Large intestine (tissue), 3 donors: ENCODE results near the gene GARIN5B. TPM values are rescaled to one million over a fixed set of nuclear protein-coding genes. Genes with fewer than 3 reads are reported as not detected.

ENCODE experiments used
- DNase-seq, 2 donors: peaks; one replicate each; pipeline versions ENCODE4 v3.0.0 to v3.0.0-alpha.2; 2013
- H3K27ac ChIP-seq: one replicate; pipeline ENCODE4 v1.5.1; 2013; ENCODE audit warnings: low read length
- H3K27me3 ChIP-seq: 2 replicates; pipeline ENCODE4 v1.6.1; 2013; ENCODE audit warnings: low read length; ENCODE audit not compliant: control insufficient read depth, insufficient read depth
- H3K36me3 ChIP-seq: 2 replicates; pipeline ENCODE4 v1.6.1; 2013; ENCODE audit warnings: low read length; ENCODE audit not compliant: control insufficient read depth, insufficient read depth
- H3K4me1 ChIP-seq: one replicate; pipeline ENCODE4 v1.6.1; 2013; ENCODE audit warnings: low read length; ENCODE audit not compliant: control insufficient read depth, insufficient read depth
- H3K4me3 ChIP-seq: one replicate; pipeline ENCODE4 v1.5.1; 2013; ENCODE audit warnings: low read length
- H3K9me3 ChIP-seq: one replicate; pipeline ENCODE4 v1.6.1; 2013; ENCODE audit warnings: mild to moderate bottlenecking, low read depth, low read length, moderate library complexity; ENCODE audit not compliant: control insufficient read depth
- WGBS: methylation state at CpG from one replicate; pipeline ENCODE4 v1.1.5; 2013; ENCODE audit warnings: low lambda C conversion rate; ENCODE audit not compliant: insufficient coverage; 5-methylcytosine and 5-hydroxymethylcytosine counted together
- polyA plus RNA-seq: library from polyadenylated mRNA; unstranded; fragments of 120-200 nt; gene quantifications from one replicate; pipeline ENCODE4 v1.2.1, GENCODE V29; 2013

GARIN5B gene
- polyA plus RNA-seq, 1 donor: 0.03 TPM

DNA sequence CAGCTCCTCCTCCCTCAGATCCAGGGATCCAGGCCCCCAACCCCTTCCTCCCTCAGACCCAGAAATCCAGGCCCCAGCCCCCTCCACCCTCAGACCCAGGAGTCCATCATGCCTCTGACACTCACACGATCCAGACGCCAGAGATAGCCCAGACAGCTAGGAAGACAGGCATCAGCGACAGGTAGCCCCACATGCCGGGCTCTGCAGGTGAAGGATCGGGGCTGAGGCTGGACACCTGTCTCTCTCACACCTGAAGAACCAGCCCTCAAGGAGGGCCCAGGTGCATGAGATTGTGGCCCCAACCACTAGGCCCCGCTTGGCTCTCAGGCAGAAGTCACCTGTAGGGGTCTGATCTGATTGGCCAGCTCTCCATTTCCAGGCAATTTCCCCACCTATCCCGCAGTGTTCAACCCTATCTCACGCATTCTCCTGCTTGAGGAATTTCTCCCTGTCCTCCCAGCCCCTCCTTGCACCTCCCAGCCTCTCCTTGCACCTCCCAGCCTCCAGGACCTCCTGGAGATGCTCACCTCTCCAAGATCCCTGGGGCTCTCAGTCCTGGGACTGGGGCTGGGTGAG lies 42.1 kb downstream of the GARIN5B start:
- Histone ChIP-seq H3K36me3 (peaks cover 15% of the 10 kb centered on the region), H3K9me3 (peaks cover 9% of the 10 kb centered on the region), H3K4me1 (peaks cover 31% of the 10 kb centered on the region), H3K27ac (peak overlapping the region; percentile 89), H3K27me3 (no peaks in the 10 kb centered on the region), H3K4me3 (peak overlapping the region; percentile 54)
- 60% methylated on average over 1 of the region's 8 CpGs for WGBS
- DNase-seq: no peak

DNA sequence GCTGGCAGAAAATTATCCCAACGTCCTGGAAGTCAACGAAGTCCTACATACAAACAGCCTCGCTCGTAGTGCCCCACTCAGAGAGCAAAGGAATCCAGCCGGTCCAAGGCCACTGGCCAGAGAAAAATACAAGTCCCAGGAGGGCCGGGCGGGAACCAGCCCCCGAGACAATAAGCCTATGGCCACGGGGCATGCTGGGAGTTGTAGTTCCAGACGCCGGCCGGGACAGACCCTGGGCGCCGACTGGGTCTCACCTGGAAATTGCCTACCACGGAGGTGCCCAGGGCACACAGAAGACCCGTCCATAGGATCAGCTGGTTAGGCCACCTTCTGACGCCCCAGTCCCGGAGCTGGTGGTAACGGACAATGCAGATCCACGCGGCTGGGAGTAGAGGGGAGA lies 43.3 kb downstream of the GARIN5B start:
- no peak overlapping the region for H3K27ac ChIP-seq
- H3K27me3 ChIP-seq: no peaks in the 10 kb centered on the region
- H3K4me1 ChIP-seq: peaks cover 31% of the 10 kb centered on the region
- WGBS: no CpG with 5 or more reads among the region's 21 CpGs
- peaks cover 19% of the 10 kb centered on the region for H3K36me3 ChIP-seq
- peaks cover 9% of the 10 kb centered on the region for H3K9me3 ChIP-seq
- H3K4me3 ChIP-seq: peak overlapping the region; percentile 54
- peak; percentile 36 to 43 for DNase-seq

DNA sequence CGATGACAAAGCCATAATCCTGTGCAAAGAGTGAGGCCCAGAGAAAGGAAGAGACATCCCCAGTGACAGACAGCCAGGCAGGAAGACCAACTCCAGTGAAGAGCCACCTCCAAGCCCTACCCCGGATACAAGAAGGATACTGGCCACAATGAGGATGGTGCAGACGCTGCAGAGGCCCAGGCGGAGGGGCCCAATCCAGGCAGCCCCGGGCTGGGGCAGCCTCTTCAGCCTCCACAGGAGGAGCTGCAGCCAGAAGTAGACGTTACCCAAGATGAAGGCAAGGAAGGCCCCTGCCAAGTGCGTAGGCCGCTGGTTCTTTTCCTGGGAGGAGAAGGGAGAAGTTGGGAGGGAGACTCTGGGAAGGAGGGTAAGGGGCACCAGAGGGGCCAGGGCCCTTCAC lies 46.4 kb downstream of the GARIN5B start:
- Histone ChIP-seq H3K4me1 (peaks cover 17% of the 10 kb centered on the region), H3K27me3 (no peaks in the 10 kb centered on the region), H3K36me3 (peaks cover 33% of the 10 kb centered on the region), H3K27ac (no peak overlapping the region), H3K9me3 (peaks cover 7% of the 10 kb centered on the region), H3K4me3 (no peak overlapping the region)
- WGBS: no CpG with 5 or more reads among the region's 8 CpGs
- no peak for DNase-seq

DNA sequence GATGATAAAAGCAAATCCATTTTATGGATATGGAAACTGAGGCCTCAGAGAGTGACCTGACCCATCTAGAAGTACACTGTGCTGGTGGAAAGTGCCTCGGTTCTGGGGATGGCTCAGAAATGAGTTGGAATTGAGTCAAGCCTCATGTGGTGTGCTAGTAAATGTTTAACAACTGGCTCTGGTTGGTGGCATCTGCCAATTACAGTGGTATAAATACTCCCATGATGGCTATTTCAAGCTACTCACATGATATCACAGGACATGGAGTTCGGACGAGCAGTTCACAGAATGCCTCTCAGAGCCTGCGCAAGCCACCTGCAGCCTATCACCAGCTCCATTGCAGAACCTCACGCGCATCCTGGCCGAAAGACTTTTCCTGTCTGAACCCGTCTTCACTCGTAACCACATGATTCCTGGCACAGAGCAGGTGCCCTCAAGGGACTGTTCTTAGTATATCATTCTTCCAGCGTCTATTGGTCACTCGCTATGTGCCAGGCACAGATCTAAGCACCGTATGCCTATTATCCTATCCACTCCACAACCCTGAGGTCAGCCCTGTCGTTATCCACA lies 47.0 kb downstream of the GARIN5B start:
- 75% methylated on average over 4 of the region's 13 CpGs for WGBS
- Histone ChIP-seq H3K9me3 (peaks cover 7% of the 10 kb centered on the region), H3K36me3 (peaks cover 33% of the 10 kb centered on the region), H3K4me3 (no peak overlapping the region), H3K4me1 (peaks cover 14% of the 10 kb centered on the region), H3K27me3 (no peaks in the 10 kb centered on the region), H3K27ac (no peak overlapping the region)
- no peak for DNase-seq

DNA sequence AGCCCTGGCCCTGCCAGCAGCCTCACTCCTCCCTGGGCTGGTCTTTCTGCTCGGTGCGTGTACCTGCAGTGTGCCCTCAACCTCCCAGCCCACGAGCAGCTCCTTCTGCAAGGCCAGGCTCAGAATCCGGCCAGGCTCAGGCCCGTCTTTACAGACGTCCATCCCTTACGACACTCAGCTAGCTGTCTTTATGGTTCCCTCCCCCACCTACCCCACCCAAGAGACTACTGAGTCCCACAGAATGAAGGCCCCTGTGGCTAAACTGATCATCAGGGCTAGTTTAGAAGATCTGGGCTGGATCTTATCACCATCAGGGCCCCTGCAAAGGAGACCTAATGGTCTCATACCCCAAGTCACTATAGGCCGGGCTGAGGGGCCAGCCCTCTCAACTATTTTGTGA lies 48.7 kb downstream of the GARIN5B start:
- H3K4me3 ChIP-seq: no peak overlapping the region
- H3K4me1 ChIP-seq: peaks cover 1% of the 10 kb centered on the region
- H3K9me3 ChIP-seq: peaks cover 7% of the 10 kb centered on the region
- no peaks in the 10 kb centered on the region for H3K27me3 ChIP-seq
- no peak for DNase-seq
- 100% methylated on average over 1 of the region's 8 CpGs for WGBS
- H3K36me3 ChIP-seq: peaks cover 35% of the 10 kb centered on the region
- H3K27ac ChIP-seq: no peak overlapping the region

DNA sequence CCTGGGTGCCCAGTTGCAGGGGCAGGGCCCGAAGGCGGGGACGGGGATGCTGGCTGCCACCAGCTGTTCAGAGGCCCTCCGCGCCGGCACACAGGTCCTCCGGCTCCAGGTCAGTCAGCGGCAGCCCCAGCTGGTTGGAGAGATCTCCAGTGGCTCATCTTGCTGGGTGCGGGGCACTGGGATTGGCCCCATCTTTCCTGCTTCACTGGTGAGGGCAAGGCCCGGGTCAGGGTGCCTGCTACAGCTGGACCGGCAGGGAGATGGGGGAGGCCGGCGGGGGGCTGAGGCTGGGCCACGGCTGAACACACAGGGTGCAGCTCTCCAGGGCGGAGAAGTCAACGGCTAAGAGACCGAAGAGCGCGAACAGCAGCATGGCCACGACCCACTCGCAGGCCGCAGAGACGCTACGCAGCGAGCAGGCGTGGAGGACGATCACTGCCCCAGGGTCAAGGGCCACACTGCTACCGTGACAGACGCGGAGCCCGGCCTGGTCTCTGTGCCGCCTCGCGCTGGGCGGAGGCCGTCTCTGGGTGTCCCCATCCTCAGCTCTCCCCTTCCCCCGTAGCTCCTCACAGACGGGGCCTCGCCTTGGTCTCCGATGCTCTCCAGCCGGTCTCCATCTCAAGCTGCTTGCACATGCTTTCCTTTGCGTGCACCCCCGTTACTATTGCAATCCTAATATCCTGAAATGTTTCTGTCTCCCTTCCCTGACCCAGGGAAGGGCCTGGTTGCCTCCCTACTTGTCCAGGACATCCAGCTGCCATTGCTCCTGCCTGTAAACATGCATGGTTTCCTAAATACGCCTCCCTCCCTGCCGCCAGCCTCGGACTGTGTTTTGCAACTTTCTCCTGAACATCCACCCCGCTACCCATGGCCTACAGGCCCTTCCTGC lies 50.2 kb downstream of the GARIN5B start:
- Histone ChIP-seq H3K27ac (no peak overlapping the region), H3K27me3 (no peaks in the 10 kb centered on the region), H3K4me3 (no peak overlapping the region), H3K9me3 (peaks cover 7% of the 10 kb centered on the region), H3K36me3 (peaks cover 32% of the 10 kb centered on the region), H3K4me1 (no peaks in the 10 kb centered on the region)
- no CpG with 5 or more reads among the region's 47 CpGs for WGBS
- no peak for DNase-seq

DNA sequence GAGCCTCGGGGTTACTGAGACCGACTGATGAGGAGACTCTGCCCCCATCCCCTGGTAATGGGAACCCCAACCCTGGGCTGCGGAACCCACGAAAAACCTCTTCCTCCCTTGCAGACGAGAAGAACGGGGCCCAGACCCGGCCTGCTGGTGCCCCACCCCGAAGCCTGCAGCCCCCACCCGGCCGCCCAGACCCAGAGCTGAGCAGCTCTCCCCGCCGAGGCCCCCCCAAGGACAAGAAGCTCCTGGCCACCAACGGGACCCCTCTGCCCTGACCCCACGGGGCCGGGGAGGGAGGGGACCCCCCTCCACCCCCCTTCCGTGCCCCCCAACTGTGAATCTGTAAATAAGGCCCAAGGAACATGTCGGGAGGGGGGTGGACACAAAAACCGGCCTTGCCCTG lies 51.3 kb downstream of the GARIN5B start:
- peaks cover 32% of the 10 kb centered on the region for H3K36me3 ChIP-seq
- no peak for DNase-seq
- WGBS: no CpG with 5 or more reads among the region's 18 CpGs

DNA sequence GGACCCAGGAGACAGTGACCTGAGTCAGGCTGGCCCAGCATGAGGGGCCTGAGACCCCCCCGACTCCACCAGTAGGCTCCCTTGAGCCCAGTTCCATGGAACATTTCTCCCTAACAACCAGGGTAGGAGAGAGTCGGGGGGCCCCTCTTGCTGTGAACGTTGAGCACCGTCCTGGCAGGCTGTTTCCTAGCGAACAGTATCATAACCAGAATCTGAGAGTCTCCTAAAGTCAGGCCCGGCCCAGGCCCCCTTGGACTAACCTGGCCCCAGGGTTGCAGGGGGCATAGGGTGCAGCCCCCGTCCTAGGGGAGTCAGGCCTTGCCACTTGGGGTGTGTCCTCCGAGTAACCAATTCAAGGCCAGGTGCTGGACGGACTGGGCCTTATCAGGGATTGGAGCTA lies 51.7 kb downstream of the GARIN5B start:
- Histone ChIP-seq H3K4me3 (no peak overlapping the region), H3K27ac (no peak overlapping the region), H3K9me3 (peaks cover 3% of the 10 kb centered on the region), H3K36me3 (peaks cover 32% of the 10 kb centered on the region), H3K4me1 (no peaks in the 10 kb centered on the region), H3K27me3 (no peaks in the 10 kb centered on the region)
- WGBS: 100% methylated on average over 1 of the region's 9 CpGs
- DNase-seq: no peak

More for the DNA sequence above, 51.3 kb downstream of the GARIN5B start:
- Histone ChIP-seq H3K4me1 (no peaks in the 10 kb centered on the region), H3K27ac (no peak overlapping the region), H3K9me3 (peaks cover 7% of the 10 kb centered on the region), H3K4me3 (no peak overlapping the region), H3K27me3 (no peaks in the 10 kb centered on the region)

DNA sequence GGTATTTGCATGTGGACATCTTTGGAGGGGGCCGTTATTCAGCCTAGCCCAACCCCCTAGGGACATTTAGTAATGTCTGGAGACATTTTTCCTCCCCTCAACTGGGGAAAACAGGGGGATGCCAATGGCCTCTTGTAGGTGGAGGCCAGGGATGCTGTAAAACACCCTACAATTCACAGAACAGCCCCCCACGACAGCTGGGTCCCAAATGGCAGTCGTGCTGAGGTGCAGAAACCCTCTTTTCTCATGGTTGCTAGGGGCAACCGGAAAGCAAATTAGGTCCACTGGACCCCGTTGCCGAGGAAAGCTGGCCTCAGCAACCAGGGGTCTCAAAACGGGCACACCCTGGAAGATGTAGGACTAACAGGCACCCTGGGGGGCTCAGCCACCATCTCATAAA lies 52.6 kb downstream of the GARIN5B start:
- Histone ChIP-seq H3K27ac (no peak overlapping the region), H3K4me1 (no peaks in the 10 kb centered on the region), H3K36me3 (peaks cover 24% of the 10 kb centered on the region), H3K9me3 (peaks cover 2% of the 10 kb centered on the region), H3K4me3 (no peak overlapping the region), H3K27me3 (no peaks in the 10 kb centered on the region)
- WGBS: no CpG with 5 or more reads among the region's 7 CpGs
- no peak for DNase-seq

DNA sequence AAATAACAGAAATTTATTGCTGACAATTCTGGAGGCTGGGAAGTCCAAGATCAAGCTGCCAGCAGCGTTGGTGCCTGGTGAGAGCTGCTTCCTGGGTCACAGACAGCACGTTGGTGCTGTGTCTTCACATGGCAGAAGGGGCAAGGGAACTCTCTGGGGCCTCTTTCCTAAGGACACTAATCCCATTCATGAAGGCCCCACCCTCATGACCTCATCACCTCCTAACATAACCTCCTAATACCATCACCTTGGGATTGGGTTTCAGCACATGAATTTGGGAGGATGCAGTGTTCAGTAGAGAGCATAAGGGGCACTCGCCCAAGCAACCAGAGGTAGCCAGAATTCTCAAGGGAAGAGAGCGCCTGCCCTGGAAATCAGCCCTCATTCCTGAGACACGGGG lies 53.6 kb downstream of the GARIN5B start:
- Histone ChIP-seq H3K36me3 (peaks cover 20% of the 10 kb centered on the region), H3K27ac (no peak overlapping the region), H3K27me3 (no peaks in the 10 kb centered on the region), H3K4me1 (no peaks in the 10 kb centered on the region), H3K9me3 (peaks cover 2% of the 10 kb centered on the region), H3K4me3 (no peak overlapping the region)
- no peak for DNase-seq
- no CpG with 5 or more reads among the region's 5 CpGs for WGBS
